Measurements from ENCODE around the gene NHERF1.

DNA sequence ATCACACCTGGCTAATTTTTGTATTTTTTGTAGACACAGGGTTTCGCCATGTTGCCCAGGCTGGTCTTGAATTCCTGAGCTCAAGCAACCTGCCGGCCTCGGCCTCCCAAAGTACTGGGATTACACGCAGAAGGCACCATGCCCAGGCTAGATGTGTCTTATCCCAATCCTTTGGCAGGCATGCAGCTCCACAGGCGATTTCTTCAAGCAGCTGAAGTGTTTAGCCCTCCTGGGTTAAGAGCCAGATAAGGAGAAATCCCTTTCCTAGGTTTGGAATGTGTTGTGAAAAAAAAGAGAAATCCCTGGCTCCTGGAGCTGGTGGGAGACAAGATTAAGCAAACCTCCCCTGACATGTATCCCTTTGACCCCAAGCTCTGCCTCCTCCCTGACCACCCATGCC is 2.1 kb upstream of the NHERF1 start:
- TF ChIP-seq POLR2A (IDR thresholded peaks at IDR 0.05): no peak
- TF ChIP-seq, protein P1, sequence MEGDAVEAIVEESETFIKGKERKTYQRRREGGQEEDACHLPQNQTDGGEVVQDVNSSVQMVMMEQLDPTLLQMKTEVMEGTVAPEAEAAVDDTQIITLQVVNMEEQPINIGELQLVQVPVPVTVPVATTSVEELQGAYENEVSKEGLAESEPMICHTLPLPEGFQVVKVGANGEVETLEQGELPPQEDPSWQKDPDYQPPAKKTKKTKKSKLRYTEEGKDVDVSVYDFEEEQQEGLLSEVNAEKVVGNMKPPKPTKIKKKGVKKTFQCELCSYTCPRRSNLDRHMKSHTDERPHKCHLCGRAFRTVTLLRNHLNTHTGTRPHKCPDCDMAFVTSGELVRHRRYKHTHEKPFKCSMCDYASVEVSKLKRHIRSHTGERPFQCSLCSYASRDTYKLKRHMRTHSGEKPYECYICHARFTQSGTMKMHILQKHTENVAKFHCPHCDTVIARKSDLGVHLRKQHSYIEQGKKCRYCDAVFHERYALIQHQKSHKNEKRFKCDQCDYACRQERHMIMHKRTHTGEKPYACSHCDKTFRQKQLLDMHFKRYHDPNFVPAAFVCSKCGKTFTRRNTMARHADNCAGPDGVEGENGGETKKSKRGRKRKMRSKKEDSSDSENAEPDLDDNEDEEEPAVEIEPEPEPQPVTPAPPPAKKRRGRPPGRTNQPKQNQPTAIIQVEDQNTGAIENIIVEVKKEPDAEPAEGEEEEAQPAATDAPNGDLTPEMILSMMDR (IDR thresholded peaks at IDR 0.05): no peak

Measured in breast epithelium (tissue), 3 donors.